Measurements from ENCODE around the gene DDO. TPM values are rescaled to one million over a fixed set of nuclear protein-coding genes. Genes with fewer than 3 reads are reported as not detected.

DDO gene
- total and polyA plus RNA-seq, 2 of the 8 experiments (the other 6 are each of a cell fraction or from before 2014, with no cell fraction given): not detected

DNA sequence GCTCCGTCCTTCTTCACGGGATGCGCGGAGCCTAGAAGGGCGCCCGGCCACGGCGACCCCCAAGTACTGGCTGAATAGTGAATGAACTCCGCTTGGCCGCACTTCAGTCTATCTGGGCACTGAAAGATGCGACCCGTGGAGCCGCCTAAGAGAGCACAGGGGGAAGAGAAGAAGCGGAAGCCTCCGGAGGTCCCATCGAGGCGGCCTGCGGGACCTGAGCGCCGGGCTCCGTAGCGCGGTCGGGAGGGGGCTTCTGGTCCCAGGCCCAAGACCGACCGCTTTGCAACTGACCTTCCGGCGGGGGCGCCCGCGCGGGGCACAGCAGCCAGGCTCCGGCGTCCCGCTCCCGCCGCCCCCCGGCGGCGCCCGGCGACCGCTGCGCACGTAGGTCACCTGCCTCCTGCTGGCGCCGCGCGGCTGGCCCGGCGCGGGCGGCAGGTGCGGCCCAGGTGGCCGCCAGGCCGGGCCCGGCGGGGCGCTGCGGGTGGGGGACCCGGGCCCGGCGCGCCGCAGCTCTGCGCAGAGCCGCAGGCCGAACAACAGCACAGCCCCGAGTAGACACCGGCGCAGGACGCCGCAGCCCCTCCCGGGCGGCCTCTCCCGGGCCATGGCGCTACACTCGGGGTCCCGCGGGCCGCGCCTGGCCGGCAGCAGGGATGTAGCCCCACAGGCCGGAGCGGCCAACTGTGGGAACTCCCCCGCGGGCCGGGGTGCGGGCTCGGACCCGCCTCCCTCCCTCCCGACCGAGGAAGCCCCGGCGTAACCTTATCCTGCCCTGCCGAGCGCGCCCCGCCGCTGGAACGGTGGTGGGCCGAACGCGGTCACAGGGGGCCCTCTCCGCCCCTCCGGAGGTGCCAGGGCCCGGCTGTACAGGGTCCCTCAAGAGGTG lies 57.5 kb downstream of the DDO start, which contains the start of gene METTL24 (continued):
- TF ChIP-seq, protein P1, sequence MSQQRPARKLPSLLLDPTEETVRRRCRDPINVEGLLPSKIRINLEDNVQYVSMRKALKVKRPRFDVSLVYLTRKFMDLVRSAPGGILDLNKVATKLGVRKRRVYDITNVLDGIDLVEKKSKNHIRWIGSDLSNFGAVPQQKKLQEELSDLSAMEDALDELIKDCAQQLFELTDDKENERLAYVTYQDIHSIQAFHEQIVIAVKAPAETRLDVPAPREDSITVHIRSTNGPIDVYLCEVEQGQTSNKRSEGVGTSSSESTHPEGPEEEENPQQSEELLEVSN (IDR thresholded peaks at IDR 0.05): no peak
- TF ChIP-seq CHD2 (IDR thresholded peaks at IDR 0.05; ENCODE audit: low read length): no peak
